ENCODE measurements around the gene FBXO44. TPM values are rescaled to one million over a fixed set of nuclear protein-coding genes. Genes with fewer than 3 reads are reported as not detected.

FBXO44 gene
- total RNA-seq, 2 donors from 2014 or later: 29.1 to 39.1 TPM

DNA sequence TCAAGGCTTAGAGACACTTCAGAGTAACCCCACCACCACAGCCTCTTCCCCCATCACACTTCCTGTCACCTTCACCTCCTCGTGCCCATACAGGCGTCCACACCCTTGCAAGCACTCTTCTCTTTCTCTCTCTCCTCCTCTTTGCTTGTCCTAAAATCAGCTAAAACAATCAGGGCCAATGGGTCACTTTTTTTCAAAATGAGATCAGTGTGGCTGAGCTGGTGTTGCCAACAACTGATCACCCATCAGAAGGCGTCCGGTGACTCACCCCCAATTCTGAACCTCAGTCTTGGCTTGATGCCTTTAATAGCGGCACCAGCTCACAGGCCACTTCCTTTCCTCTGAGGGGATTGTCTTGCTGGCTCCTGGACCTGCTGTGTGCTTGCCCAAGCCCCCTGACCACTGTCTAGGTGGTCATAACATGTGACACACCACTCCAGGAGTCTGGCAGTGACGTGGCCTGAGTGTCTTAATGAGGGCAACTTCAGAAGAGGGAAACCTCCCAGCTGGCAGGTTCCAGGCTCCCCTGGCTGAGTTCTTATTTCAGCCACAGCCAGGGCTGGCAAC, 38.4 kb downstream of the FBXO44 start:
- H3K4me3 ChIP-seq (ENCODE audit: low read length): no peak overlapping the region
- DNase-seq: no peak
- Mint-ChIP-seq H3K27ac (no peak overlapping the region), H3K4me3 (peak overlapping the region; percentile 91), H3K4me1 (peaks cover 25% of the 10 kb centered on the region), H3K36me3 (ENCODE audit: low read depth) (no peaks in the 10 kb centered on the region), H3K27me3 (ENCODE audit: insufficient read depth) (peaks cover 20% of the 10 kb centered on the region), H3K9me3 (no peaks in the 10 kb centered on the region)
- peaks cover 39% of the 10 kb centered on the region for H3K27me3 ChIP-seq (ENCODE audit: control insufficient read depth, insufficient read depth, low read length, poor library complexity, severe bottlenecking)
- TF ChIP-seq, protein P1, sequence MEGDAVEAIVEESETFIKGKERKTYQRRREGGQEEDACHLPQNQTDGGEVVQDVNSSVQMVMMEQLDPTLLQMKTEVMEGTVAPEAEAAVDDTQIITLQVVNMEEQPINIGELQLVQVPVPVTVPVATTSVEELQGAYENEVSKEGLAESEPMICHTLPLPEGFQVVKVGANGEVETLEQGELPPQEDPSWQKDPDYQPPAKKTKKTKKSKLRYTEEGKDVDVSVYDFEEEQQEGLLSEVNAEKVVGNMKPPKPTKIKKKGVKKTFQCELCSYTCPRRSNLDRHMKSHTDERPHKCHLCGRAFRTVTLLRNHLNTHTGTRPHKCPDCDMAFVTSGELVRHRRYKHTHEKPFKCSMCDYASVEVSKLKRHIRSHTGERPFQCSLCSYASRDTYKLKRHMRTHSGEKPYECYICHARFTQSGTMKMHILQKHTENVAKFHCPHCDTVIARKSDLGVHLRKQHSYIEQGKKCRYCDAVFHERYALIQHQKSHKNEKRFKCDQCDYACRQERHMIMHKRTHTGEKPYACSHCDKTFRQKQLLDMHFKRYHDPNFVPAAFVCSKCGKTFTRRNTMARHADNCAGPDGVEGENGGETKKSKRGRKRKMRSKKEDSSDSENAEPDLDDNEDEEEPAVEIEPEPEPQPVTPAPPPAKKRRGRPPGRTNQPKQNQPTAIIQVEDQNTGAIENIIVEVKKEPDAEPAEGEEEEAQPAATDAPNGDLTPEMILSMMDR (conservative IDR thresholded peaks at IDR 0.05): no peak
- no peak overlapping the region for H3K27ac ChIP-seq (ENCODE audit: low read depth, low read length)
- 73 to 75% methylated on average over 6 of the region's 6 CpGs for WGBS, 2 experiments (ENCODE audit: insufficient coverage in 1 of 2, insufficient read length in 1 of 2)
- H3K4me1 ChIP-seq (ENCODE audit: control insufficient read depth, insufficient read depth, low read length): no peaks in the 10 kb centered on the region
- H3K36me3 ChIP-seq (ENCODE audit: control insufficient read depth, insufficient read depth, low read length): no peaks in the 10 kb centered on the region
- H3K9me3 ChIP-seq (ENCODE audit: control insufficient read depth, low read length): no peaks in the 10 kb centered on the region
- no peak overlapping the region for H3K9ac ChIP-seq (ENCODE audit: extremely low read depth, low read length, poor library complexity, severe bottlenecking)

DNA sequence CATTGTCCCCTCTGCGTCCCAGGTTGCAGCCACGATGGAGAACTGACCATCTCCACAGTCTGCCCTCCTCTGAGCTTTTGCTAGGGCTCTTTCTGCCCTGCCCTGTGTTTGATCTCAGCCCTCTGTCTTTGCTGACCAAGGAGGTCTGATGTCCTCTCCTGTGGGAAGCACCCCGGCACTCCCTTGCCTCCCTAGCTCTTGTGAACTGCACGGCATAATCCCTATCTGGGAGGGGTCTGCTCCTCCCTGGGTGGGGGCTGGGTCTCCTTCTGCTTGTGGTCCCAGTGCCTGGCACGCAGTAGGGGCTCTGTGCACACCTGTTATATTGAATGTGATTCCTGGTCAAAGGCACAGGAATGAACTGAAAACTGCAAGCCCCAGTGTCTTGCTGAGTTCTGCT, 39.2 kb downstream of the FBXO44 start:
- H3K4me1 Mint-ChIP-seq: peaks cover 25% of the 10 kb centered on the region
- H3K4me3 Mint-ChIP-seq: no peak overlapping the region
- Histone ChIP-seq H3K4me3 (ENCODE audit: low read length) (no peak overlapping the region), H3K9ac (ENCODE audit: extremely low read depth, low read length, poor library complexity, severe bottlenecking) (no peak overlapping the region), H3K4me1 (ENCODE audit: control insufficient read depth, insufficient read depth, low read length) (no peaks in the 10 kb centered on the region), H3K27me3 (ENCODE audit: control insufficient read depth, insufficient read depth, low read length, poor library complexity, severe bottlenecking) (peaks cover 39% of the 10 kb centered on the region), H3K27ac (ENCODE audit: low read depth, low read length) (no peak overlapping the region), H3K9me3 (ENCODE audit: control insufficient read depth, low read length) (no peaks in the 10 kb centered on the region), H3K36me3 (ENCODE audit: control insufficient read depth, insufficient read depth, low read length) (no peaks in the 10 kb centered on the region)
- WGBS, 2 experiments (ENCODE audit: insufficient coverage in 1 of 2, insufficient read length in 1 of 2): 75 to 88% methylated on average over 3 to 5 of the region's 5 CpGs
- peaks cover 20% of the 10 kb centered on the region for H3K27me3 Mint-ChIP-seq (ENCODE audit: insufficient read depth)
- DNase-seq: no peak
- H3K36me3 Mint-ChIP-seq (ENCODE audit: low read depth): no peaks in the 10 kb centered on the region
- no peaks in the 10 kb centered on the region for H3K9me3 Mint-ChIP-seq
- TF ChIP-seq, protein P1 (conservative IDR thresholded peaks at IDR 0.05): no peak
- no peak overlapping the region for H3K27ac Mint-ChIP-seq

DNA sequence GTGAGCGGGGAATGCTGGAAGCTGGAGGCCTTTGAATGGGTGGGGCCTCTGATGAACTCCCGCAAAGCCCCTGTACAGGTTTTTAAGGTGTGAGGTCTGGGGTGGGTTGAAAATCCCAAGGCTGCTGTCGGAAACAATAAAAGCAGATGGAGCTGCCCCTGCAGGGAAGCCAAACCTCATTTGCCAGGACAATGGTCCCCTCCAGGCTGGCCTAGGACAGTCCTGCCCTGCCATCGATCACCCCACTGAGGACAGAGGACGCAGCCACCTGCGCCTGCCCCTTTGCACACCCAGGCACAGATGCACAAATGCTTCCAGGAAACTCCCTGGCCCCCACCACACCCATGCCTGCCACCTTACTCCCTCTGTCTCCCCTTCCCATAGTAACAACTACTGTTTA, 41.2 kb downstream of the FBXO44 start:
- DNase-seq: no peak
- Histone ChIP-seq H3K36me3 (ENCODE audit: control insufficient read depth, insufficient read depth, low read length) (no peaks in the 10 kb centered on the region), H3K9me3 (ENCODE audit: control insufficient read depth, low read length) (no peaks in the 10 kb centered on the region), H3K4me1 (ENCODE audit: control insufficient read depth, insufficient read depth, low read length) (no peaks in the 10 kb centered on the region), H3K4me3 (ENCODE audit: low read length) (no peak overlapping the region), H3K27ac (ENCODE audit: low read depth, low read length) (peak overlapping the region; percentile 8), H3K9ac (ENCODE audit: extremely low read depth, low read length, poor library complexity, severe bottlenecking) (no peak overlapping the region), H3K27me3 (ENCODE audit: control insufficient read depth, insufficient read depth, low read length, poor library complexity, severe bottlenecking) (peaks cover 27% of the 10 kb centered on the region)
- H3K4me3 Mint-ChIP-seq: no peak overlapping the region
- H3K4me1 Mint-ChIP-seq: peaks cover 20% of the 10 kb centered on the region
- H3K27me3 Mint-ChIP-seq (ENCODE audit: insufficient read depth): peaks cover 19% of the 10 kb centered on the region
- 81 to 82% methylated on average over 2 to 6 of the region's 6 CpGs for whole genome bisulfite sequencing, 2 experiments (ENCODE audit: insufficient coverage in 1 of 2, insufficient read length in 1 of 2)
- no peak overlapping the region for H3K27ac Mint-ChIP-seq
- TF ChIP-seq, protein P1 (conservative IDR thresholded peaks at IDR 0.05): no peak
- no peaks in the 10 kb centered on the region for H3K36me3 Mint-ChIP-seq (ENCODE audit: low read depth)
- no peaks in the 10 kb centered on the region for H3K9me3 Mint-ChIP-seq
